ENCODE measurements around the gene KIF23. TPM values are rescaled to one million over a fixed set of nuclear protein-coding genes. Genes with fewer than 3 reads are reported as not detected.
"Not testable (repeated sequence)": the region's sequence is repeated elsewhere in the genome, so short reads cannot be mapped to it uniquely, and the experiment has no call there.

Gene KIF23
- total RNA-seq, 4 donors from 2014 or later: 2.6 to 39.3 (median 4.3) TPM

DNA sequence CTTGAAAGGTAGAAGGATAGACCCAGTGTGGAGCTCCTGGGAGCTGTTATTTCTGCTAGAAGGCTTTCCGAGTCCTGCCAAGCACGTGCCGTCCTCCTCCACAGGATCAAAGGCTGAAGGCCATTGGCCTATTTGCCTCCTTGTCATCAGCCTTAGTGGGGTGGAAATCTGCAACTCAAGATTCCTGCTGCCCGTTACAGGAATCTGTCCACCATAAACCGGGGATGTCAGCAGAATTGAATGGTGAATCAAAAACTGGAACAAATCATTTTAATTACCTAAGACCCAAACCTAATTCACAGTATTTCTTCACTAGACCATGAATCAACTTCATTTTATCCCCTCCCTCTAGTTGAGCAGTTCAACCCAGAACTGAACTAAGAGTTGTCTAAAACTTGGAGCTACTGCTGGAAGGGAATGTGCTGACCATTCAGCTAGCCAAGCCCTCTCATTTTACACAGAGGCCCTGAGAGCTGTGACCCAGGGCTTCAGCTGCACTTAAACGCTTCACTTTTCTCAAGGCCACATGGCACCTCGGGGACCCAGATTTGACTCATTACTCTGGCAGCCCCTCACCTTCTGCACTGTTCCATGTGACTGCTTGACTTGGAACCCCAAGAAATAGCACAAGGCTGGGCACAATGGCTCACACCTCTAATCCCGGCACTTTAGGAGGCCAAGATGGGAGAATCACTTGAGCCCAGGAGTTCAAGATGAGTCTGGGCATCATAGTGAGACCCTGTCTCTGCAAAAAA is 36.8 kb upstream of the KIF23 start:
- no peaks in the 10 kb centered on the region for H3K36me3 ChIP-seq
- H3K27ac ChIP-seq: no peak overlapping the region
- DNase-seq: no peak
- no peak overlapping the region for H3K4me3 ChIP-seq
- no peaks in the 10 kb centered on the region for H3K27me3 ChIP-seq
- TF ChIP-seq POLR2A (IDR thresholded peaks at IDR 0.05): no peak
- TF ChIP-seq, protein P1, sequence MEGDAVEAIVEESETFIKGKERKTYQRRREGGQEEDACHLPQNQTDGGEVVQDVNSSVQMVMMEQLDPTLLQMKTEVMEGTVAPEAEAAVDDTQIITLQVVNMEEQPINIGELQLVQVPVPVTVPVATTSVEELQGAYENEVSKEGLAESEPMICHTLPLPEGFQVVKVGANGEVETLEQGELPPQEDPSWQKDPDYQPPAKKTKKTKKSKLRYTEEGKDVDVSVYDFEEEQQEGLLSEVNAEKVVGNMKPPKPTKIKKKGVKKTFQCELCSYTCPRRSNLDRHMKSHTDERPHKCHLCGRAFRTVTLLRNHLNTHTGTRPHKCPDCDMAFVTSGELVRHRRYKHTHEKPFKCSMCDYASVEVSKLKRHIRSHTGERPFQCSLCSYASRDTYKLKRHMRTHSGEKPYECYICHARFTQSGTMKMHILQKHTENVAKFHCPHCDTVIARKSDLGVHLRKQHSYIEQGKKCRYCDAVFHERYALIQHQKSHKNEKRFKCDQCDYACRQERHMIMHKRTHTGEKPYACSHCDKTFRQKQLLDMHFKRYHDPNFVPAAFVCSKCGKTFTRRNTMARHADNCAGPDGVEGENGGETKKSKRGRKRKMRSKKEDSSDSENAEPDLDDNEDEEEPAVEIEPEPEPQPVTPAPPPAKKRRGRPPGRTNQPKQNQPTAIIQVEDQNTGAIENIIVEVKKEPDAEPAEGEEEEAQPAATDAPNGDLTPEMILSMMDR (IDR thresholded peaks at IDR 0.05): no peak
- no peaks in the 10 kb centered on the region for H3K4me1 ChIP-seq
- no peaks in the 10 kb centered on the region for H3K9me3 ChIP-seq
- intact Hi-C loops (cut with DNase I; ENCODE audit: low total_unique reads): no loop called here

DNA sequence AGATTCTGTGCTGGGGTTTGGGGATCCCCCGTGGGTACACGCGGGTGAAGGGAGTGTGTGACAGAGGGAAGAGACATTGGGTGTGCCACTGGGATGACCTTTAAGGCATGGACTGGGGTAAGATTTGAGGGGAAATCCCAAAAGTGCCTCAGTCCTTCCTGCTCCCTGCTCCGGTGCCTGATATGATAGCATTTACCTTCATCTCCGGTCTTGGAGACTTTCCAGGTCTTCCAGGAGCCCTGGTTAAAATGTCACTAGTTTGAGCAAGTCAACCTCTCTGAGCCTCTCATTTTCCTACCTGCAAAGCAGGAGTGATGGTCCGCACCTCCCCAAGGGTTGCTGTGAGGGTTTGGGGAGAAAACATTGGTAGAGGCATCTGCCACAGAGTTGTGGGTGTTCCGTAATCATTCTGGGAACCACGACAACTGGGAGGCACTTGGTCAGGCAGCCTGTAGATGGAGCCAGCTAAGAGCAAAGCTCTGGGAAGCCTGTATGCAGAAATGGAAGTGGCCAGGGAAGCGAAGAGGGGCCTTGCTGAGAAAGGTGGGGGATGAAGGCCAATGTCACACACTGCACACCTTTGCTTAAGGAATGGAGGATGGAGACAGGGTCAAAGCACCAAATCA is 33.9 kb upstream of the KIF23 start:
- Histone ChIP-seq H3K4me1 (no peaks in the 10 kb centered on the region), H3K36me3 (no peaks in the 10 kb centered on the region), H3K4me3 (no peak overlapping the region), H3K27ac (no peak overlapping the region), H3K27me3 (no peaks in the 10 kb centered on the region), H3K9me3 (no peaks in the 10 kb centered on the region)
- no peak for DNase-seq
- no peak for TF ChIP-seq POLR2A (IDR thresholded peaks at IDR 0.05)
- TF ChIP-seq, protein P1 (IDR thresholded peaks at IDR 0.05): no peak
- intact Hi-C loops (cut with DNase I; ENCODE audit: low total_unique reads): no loop called here

DNA sequence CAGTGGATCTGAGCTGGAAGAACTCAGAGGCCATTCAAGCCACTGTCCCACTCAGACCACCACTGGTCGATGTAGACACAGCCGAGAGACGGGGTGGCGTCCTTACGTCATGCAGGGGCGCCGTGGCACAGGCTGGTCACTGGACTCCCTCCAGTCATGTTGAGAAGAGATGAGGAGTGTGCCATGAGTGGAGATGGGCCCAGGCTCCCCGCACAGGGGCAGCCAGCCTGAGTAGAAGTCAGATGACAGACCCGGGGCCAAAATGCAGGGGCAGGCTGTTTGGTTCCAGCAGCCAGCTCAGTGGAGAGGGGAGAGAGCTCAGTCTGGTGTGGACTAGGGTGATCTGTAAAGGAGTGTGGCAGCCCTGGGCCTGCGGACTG is 33.4 kb upstream of the KIF23 start:
- DNase-seq: no peak
- TF ChIP-seq, protein P1 (IDR thresholded peaks at IDR 0.05): no peak
- TF ChIP-seq POLR2A (IDR thresholded peaks at IDR 0.05): no peak
- no peak overlapping the region for H3K4me3 ChIP-seq
- no peaks in the 10 kb centered on the region for H3K36me3 ChIP-seq
- intact Hi-C loops (cut with DNase I; ENCODE audit: low total_unique reads): no loop called here
- no peaks in the 10 kb centered on the region for H3K27me3 ChIP-seq
- no peaks in the 10 kb centered on the region for H3K9me3 ChIP-seq
- no peaks in the 10 kb centered on the region for H3K4me1 ChIP-seq
- H3K27ac ChIP-seq: no peak overlapping the region

DNA sequence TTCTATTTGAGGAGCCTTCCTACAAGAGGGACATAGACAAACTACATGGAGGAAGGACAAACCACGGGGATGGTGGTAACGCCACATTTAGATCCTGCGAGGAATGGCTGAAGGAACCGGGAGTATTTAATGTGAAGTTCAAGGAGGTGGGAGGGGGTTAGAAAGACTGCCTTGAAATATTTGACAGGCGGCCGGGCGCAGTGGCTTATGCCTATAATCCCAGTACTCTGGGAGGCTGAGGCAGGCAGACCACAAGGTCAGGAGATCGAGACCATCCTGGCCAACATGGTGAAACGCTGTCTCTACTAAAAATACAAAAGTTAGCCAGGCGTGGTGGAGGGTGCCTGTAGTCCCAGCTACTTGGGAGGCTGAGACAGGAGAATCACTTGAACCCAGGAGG is 32.0 kb upstream of the KIF23 start:
- H3K27ac ChIP-seq; DNase-seq; H3K27me3 ChIP-seq; H3K36me3 ChIP-seq; H3K4me1 ChIP-seq; H3K4me3 ChIP-seq; intact Hi-C loops (cut with DNase I; ENCODE audit: low total_unique reads); H3K9me3 ChIP-seq: not testable (repeated sequence)

DNA sequence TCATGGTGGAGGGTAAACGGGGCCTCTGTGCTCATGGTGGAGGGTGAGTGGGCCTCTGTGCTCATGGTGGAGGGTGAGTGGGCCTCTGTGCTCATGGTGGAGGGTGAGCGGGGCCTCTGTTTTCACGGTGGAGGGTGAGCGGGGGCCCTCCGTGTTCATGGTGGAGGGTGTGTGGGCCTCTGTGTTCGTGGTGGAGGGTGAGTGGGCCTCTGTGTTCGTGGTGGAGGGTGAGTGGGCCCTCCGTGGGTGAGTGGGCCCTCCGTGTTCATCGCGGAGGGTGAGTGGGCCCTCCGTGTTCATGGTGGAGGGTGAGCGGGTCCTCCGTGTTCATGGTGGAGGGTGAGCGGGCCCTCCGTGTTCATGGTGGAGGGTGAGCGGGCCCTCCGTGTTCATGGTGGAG is 30.1 kb upstream of the KIF23 start:
- DNase-seq; H3K27ac ChIP-seq; H3K9me3 ChIP-seq; H3K27me3 ChIP-seq; H3K4me3 ChIP-seq; H3K36me3 ChIP-seq; intact Hi-C loops (cut with DNase I; ENCODE audit: low total_unique reads); H3K4me1 ChIP-seq: not testable (repeated sequence)

All from uterus (tissue), 4 donors.